Heart left ventricle (tissue), 16 donors: Measurements from ENCODE around the gene C12orf42. TPM values are rescaled to one million over a fixed set of nuclear protein-coding genes. Genes with fewer than 3 reads are reported as not detected.

Experiments
- ATAC-seq, 4 donors: fragments of 200-7000 bp; cut with Tn5 transposase; one replicate each; pipeline ENCODE4 v1.9.1; 2020 to 2022; ENCODE audit warnings: moderate library complexity in 4 of 4, mild to moderate bottlenecking in 3 of 4, moderate number of reproducible peaks in 1 of 4
- DNase-seq, 5 donors: peaks; one replicate each; pipeline ENCODE4 v3.0.0-alpha.2; 2020
- H3K27ac ChIP-seq, 12 donors: fragments of 200-600 bp; sonication (generic) in 4 of 12; one replicate each; pipeline versions ENCODE4 v1.5.0 to v1.8.0; 2016 to 2022; ENCODE audit warnings: mild to moderate bottlenecking in 2 of 12
- H3K27me3 ChIP-seq, 9 donors: fragments of 200-600 bp; sonication (generic) in 2 of 9; one replicate each; pipeline versions ENCODE4 v1.5.1 to v1.8.0; 2016 to 2022; ENCODE audit warnings: mild to moderate bottlenecking in 3 of 9
- H3K36me3 ChIP-seq, 9 donors: fragments of 200-600 bp; sonication (generic) in 2 of 9; one replicate each; pipeline versions ENCODE4 v1.5.0 to v1.8.0; 2018 to 2022; ENCODE audit warnings: mild to moderate bottlenecking in 2 of 9
- H3K4me1 ChIP-seq, 12 donors: fragments of 200-600 bp; sonication (generic) in 4 of 12; one replicate each; pipeline versions ENCODE4 v1.5.0 to v1.8.0; 2016 to 2022; ENCODE audit warnings: mild to moderate bottlenecking in 3 of 12
- H3K4me3 ChIP-seq, 12 donors: fragments of 200-600 bp; sonication (generic) in 4 of 12; one replicate each; pipeline versions ENCODE4 v1.5.0 to v1.8.0; 2017 to 2022; ENCODE audit warnings: mild to moderate bottlenecking in 9 of 12, moderate library complexity in 4 of 12
- H3K9me3 ChIP-seq, 12 donors: fragments of 200-600 bp; sonication (generic) in 4 of 12; one replicate each; pipeline versions ENCODE4 v1.5.0 to v1.8.0; 2016 to 2022; ENCODE audit warnings: mild to moderate bottlenecking in 1 of 12
- POLR2A ChIP-seq, 2 donors: fragments of 450-650 bp; IDR thresholded peaks; one replicate each; pipeline ENCODE4 v1.6.1; 2017; ENCODE audit warnings: antibody characterized with exemption in 2 of 2, mild to moderate bottlenecking in 2 of 2, moderate library complexity in 2 of 2
- WGBS, 4 donors: extraction: QIAGEN DNeasy Blood & Tissue Kit in 2 of 4; methylation state at CpG; one replicate each; pipeline versions ENCODE4 v1.1.5 to v1.1.7; 2013 to 2018; 5-methylcytosine and 5-hydroxymethylcytosine counted together
- intact Hi-C, 10 donors: fragments of 100-400 bp; cut with DNase I; formaldehyde crosslinking; loops; one replicate each; pipeline versions ENCODE4 v1.11.1 to v1.14.2; 2022
- polyA plus RNA-seq, 2 donors: library from polyadenylated mRNA; stranded (reverse); fragments of 200-250 nt; gene quantifications; one replicate each; pipeline ENCODE4 v1.2.3, GENCODE V29; 2013
- total RNA-seq, 9 donors: library from RNA; depleted of rRNA in 2 of 9; stranded (reverse); fragments of >200 nt in 2 of 9; fragmentation: NEBNext Ultra II Directional in 3 of 9; extraction: Animal tissue kit (Norgen Biotek cat#: 25700) in 3 of 9; gene quantifications; one replicate each; pipeline versions ENCODE4 v1.1.0 to v1.2.4, GENCODE V29; 2016 to 2023
- TF ChIP-seq, protein P1 (sequence below), 12 donors: fragments of 200-600 bp; sonication (generic) in 4 of 12; IDR thresholded peaks; one replicate each; pipeline versions ENCODE4 v1.5.0 to v1.8.0; 2018 to 2022; ENCODE audit warnings: antibody characterized with exemption in 12 of 12, mild to moderate bottlenecking in 5 of 12
- donor health status: ischemic (EF 13 %, LVEDD 7.1; RV severe dilation, severe dysfunction).
- donor health status: healthy with polysubstance abuse.
- donor health status: DM: no; HTN: yes; CAD: no.
- donor health status: DM: no; HTN: no; CAD: no.
- donor health status: ischemic (EF 25% LVEDD 6.9; RV normal size, moderate dysfunction).
- donor health status: ischemic (EF 25% LVEDD 5.7; RV mildly dilated, moderate dysfunction).
- donor health status: healthy.
- donor health status: DM: yes; HTN: yes; CAD: no.
- donor health status: ischemic (EF 35%, LVEDD 5.7; RV mildly dilated, moderate dysfunction).
- donor health status: nonischemic (EF 11% LVEDD 7.7; RV severe dilation, severe dysfunction).
- donor health status: DM: yes; HTN: yes; CAD: no.
- donor health status: PGD.
- donor health status: ischemic (EF 29% LVEDD 5.4; RV normal size, mild dysfunction).
- donor health status: nonischemic (EF 23%, LVEDD 6.1; RV moderate dilation, normal function).

C12orf42 gene
- total and polyA plus RNA-seq, 11 donors, result not detected

DNA sequence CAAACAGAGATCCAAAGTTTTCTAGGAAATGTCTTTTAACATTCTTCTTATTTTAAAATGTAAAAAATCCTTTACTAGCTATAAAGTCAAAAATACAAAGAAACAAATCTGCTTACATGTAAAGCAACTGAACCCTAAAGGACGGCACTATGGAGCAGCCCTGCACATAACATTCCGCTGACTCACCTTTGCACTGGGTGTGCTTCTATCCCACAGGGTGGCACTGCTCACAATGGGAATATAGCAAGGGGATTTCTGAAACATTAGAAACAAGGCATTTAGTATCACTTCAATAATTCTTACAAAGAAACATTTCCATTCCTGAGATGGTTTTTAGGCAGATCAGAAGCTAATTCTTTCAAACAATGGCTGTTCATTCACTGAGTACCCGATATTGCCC, 94.3 kb downstream of the C12orf42 start:
- intact Hi-C loops, result no loop called here

DNA sequence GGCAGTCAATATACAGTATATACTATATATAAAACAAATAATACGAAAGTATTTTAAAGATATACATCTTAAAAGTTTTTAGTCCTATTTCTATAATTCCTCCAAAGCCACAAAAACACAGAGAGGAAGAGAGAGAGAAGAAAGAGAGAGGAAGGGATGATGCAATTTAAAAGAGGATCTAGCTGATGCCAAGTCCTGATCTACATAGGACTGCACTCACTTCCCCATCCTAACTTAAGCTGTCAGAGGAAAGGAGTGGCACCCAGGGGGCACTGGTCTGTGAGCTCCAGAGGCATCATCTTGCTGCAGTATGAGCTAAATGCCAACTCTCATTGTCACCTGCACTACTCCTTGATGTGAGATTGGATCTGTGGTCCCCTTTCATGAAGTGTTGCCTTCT, 95.8 kb downstream of the C12orf42 start:
- 75 to 84% (median 82%) methylated on average over 1 of the region's 1 CpG for WGBS, 4 donors
- TF ChIP-seq POLR2A (IDR thresholded peaks at IDR 0.05), result no peak
- TF ChIP-seq, protein P1, sequence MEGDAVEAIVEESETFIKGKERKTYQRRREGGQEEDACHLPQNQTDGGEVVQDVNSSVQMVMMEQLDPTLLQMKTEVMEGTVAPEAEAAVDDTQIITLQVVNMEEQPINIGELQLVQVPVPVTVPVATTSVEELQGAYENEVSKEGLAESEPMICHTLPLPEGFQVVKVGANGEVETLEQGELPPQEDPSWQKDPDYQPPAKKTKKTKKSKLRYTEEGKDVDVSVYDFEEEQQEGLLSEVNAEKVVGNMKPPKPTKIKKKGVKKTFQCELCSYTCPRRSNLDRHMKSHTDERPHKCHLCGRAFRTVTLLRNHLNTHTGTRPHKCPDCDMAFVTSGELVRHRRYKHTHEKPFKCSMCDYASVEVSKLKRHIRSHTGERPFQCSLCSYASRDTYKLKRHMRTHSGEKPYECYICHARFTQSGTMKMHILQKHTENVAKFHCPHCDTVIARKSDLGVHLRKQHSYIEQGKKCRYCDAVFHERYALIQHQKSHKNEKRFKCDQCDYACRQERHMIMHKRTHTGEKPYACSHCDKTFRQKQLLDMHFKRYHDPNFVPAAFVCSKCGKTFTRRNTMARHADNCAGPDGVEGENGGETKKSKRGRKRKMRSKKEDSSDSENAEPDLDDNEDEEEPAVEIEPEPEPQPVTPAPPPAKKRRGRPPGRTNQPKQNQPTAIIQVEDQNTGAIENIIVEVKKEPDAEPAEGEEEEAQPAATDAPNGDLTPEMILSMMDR (IDR thresholded peaks at IDR 0.05), result no peak
- Histone ChIP-seq H3K36me3 (no peaks in the 10 kb centered on the region), H3K4me1 (no peaks in the 10 kb centered on the region), H3K27ac (no peak overlapping the region), H3K4me3 (no peak overlapping the region), H3K27me3 (no peaks in the 10 kb centered on the region), H3K9me3 (peaks cover 0 to 2% (median 0%) of the 10 kb centered on the region in 12 donors)
- intact Hi-C loops, result no loop called here
- no peak for DNase-seq
- ATAC-seq, result peak in 1 of 4 donors; percentile 34

More for the DNA sequence above, 94.3 kb downstream of the C12orf42 start:
- ATAC-seq, result no peak
- no peaks in the 10 kb centered on the region for H3K36me3 ChIP-seq
- no peak for DNase-seq
- no peak overlapping the region for H3K27ac ChIP-seq
- 65 to 75% (median 72%) methylated on average over 3 of the region's 3 CpGs for WGBS, 4 donors
- H3K9me3 ChIP-seq, result no peaks in the 10 kb centered on the region
- H3K27me3 ChIP-seq, result no peaks in the 10 kb centered on the region
- no peaks in the 10 kb centered on the region for H3K4me1 ChIP-seq
- TF ChIP-seq, protein P1 (IDR thresholded peaks at IDR 0.05), result no peak
- no peak for TF ChIP-seq POLR2A (IDR thresholded peaks at IDR 0.05)
- no peak overlapping the region for H3K4me3 ChIP-seq

DNA sequence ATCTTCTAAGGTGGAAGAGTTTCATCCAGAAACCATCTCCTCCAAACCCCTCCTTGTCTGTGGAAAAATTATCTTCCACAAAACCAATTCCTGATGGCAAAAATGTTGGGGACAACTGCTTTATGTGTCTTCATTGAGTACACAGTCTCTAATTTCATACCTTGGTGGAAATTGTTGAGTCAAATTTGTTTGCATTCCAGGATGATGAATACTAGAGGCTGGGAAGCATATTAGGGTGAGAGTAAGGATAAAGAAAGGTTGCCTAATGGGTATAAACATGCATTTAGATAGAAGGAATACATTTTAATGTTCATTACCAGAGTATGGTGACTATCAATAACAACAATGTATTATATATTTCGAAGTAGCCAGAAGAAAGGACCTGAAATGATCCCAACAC, 98.2 kb downstream of the C12orf42 start:
- Histone ChIP-seq H3K4me3 (no peak overlapping the region), H3K36me3 (no peaks in the 10 kb centered on the region), H3K4me1 (no peaks in the 10 kb centered on the region), H3K27ac (no peak overlapping the region), H3K27me3 (no peaks in the 10 kb centered on the region), H3K9me3 (peaks cover 0 to 3% (median 0%) of the 10 kb centered on the region in 12 donors)
- TF ChIP-seq, protein P1 (IDR thresholded peaks at IDR 0.05), result no peak
- no peak for TF ChIP-seq POLR2A (IDR thresholded peaks at IDR 0.05)
- no peak for ATAC-seq
- intact Hi-C loops, result no loop called here
- no peak for DNase-seq
- WGBS, 4 donors, result 0 to 38% (median 18%) methylated on average over 1 of the region's 1 CpG

DNA sequence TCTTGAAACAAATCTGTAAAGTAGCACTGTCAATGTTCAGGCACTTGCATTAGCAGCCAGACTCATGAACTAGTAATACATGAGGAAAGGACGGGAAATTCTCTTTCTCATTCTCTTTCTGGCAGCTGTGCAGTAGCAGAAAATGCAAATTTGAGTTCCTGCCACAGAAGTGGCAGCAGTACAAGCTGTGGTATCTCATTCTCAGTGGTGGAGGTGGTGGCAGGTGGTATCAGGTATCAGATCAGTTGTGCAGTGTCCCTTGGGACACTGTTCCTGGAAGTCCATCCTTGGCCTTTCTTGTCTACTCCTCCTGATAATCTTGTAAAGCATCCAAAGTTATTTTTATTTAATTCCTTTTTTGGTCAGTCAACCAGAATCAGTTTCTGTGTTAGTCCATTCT, 103.0 kb downstream of the C12orf42 start:
- H3K27me3 ChIP-seq, result no peaks in the 10 kb centered on the region
- H3K36me3 ChIP-seq, result no peaks in the 10 kb centered on the region
- DNase-seq (no peak), ATAC-seq (no peak)
- TF ChIP-seq, protein P1 (IDR thresholded peaks at IDR 0.05), result no peak
- peaks cover 0 to 18% (median 0%) of the 10 kb centered on the region in 12 donors for H3K9me3 ChIP-seq
- no peaks in the 10 kb centered on the region for H3K4me1 ChIP-seq
- intact Hi-C loops, result no loop called here
- no peak overlapping the region for H3K4me3 ChIP-seq
- H3K27ac ChIP-seq, result no peak overlapping the region
- 60 to 70% (median 64%) methylated on average over 1 of the region's 1 CpG for WGBS, 4 donors
